Measurements from ENCODE around the gene CAMTA1. TPM values are rescaled to one million over a fixed set of nuclear protein-coding genes. Genes with fewer than 3 reads are reported as not detected.

Gene CAMTA1
- polyA plus RNA-seq, 1 of the 3 experiments (the other 2 are of a cell fraction), result 63.1 TPM

- Histone ChIP-seq H3F3A (replicated peaks; ENCODE audit: insufficient read depth) (no peaks in the 10 kb centered on the region), H3K4me1 (ENCODE audit: control insufficient read depth in 1 of 2, insufficient read depth in 2 of 2, low read depth in 1 of 2, low read length in 1 of 2) (peaks cover 5 to 55% of the 10 kb centered on the region in 2 experiments; a peak in 2 of 4 replicates), H3K27ac (ENCODE audit: low read depth in 2 of 2, low read length in 1 of 2) (no peak overlapping the region), H3K9me3 (no peaks in the 10 kb centered on the region), H3K9ac (no peak overlapping the region), H3K9me2 (no peaks in the 10 kb centered on the region), H3K79me2 (ENCODE audit: insufficient read depth) (no peaks in the 10 kb centered on the region), H3K36me3 (replicated peaks in 1 of 2; ENCODE audit: control insufficient read depth in 1 of 2, insufficient read depth in 2 of 2, low read length in 1 of 2) (no peaks in the 10 kb centered on the region), H3K4me3 (ENCODE audit: low read depth in 2 of 2, low read length in 1 of 2) (no peak overlapping the region), H3K27me3 (ENCODE audit: insufficient read depth) (no peaks in the 10 kb centered on the region), H2AFZ (ENCODE audit: low read depth) (no peak overlapping the region), H4K20me1 (ENCODE audit: insufficient read depth) (no peaks in the 10 kb centered on the region), H3K4me2 (no peak overlapping the region)
- CTCF ChIA-PET, result interaction anchor here (4.2 kb wide), 1 partner anchor 10 kb away, joined by 17 read pairs; no protein-coding TSS in a partner anchor
- no peak for DNase-seq
- POLR2A ChIA-PET, result no interaction called here
- no peak for TF ChIP-seq FOXJ3 (CRISPR knock-in tag; IDR thresholded peaks at IDR 0.05)
- TF ChIP-seq RCOR1 (IDR thresholded peaks at IDR 0.05; ENCODE audit: low read length), result no peak
- TF ChIP-seq MAX (IDR thresholded peaks at IDR 0.05; ENCODE audit: low read depth), result no peak
- no peak for TF ChIP-seq CHD2 (IDR thresholded peaks at IDR 0.05; ENCODE audit: low read length, partially characterized antibody)
- TF ChIP-seq EP300 (IDR thresholded peaks at IDR 0.05; ENCODE audit: borderline replicate concordance in 1 of 2, low read depth in 1 of 2, low read length in 1 of 2), result no peak
- TF ChIP-seq RAD21 (IDR thresholded peaks at IDR 0.05; ENCODE audit: low read length), result no peak
- whole genome bisulfite sequencing (ENCODE audit: low lambda C conversion rate), result 60% methylated on average over 1 of the region's 1 CpG
These were observed 703.2 kb downstream of the CAMTA1 start for GRCh38 chr1:7488475-7488842.

GRCh38 chr1:7489586-7489985, 704.3 kb downstream of the CAMTA1 start:
- no peaks in the 10 kb centered on the region for H4K20me1 ChIP-seq (ENCODE audit: insufficient read depth)
- no peak overlapping the region for H3K4me2 ChIP-seq
- no peaks in the 10 kb centered on the region for H3K27me3 ChIP-seq (ENCODE audit: insufficient read depth)
- H3K79me2 ChIP-seq (ENCODE audit: insufficient read depth), result no peaks in the 10 kb centered on the region
- H3K4me1 ChIP-seq (ENCODE audit: control insufficient read depth in 1 of 2, insufficient read depth in 2 of 2, low read depth in 1 of 2, low read length in 1 of 2), result peaks cover 5 to 55% of the 10 kb centered on the region in 2 experiments; a peak in 2 of 4 replicates
- 84% methylated on average over 7 of the region's 13 CpGs for WGBS (ENCODE audit: low lambda C conversion rate)
- no peak overlapping the region for H2AFZ ChIP-seq (ENCODE audit: low read depth)
- no peaks in the 10 kb centered on the region for H3K9me3 ChIP-seq
- H3K27ac ChIP-seq (ENCODE audit: low read depth in 2 of 2, low read length in 1 of 2), result no peak overlapping the region; a peak in 1 of 4 replicates
- ChIA-PET CTCF (interaction anchor here (0.8 to 4.2 kb wide), 2 partner anchors 11 to 49 kb away, joined by 3 to 17 read pairs; no protein-coding TSS in a partner anchor), POLR2A (interaction anchor here (1.7 kb wide), 1 partner anchor 11 kb away, joined by 4 read pairs; no protein-coding TSS in a partner anchor)
- TF ChIP-seq RAD21 (IDR thresholded peaks at IDR 0.05; ENCODE audit: low read length) (no peak), NFIC (IDR thresholded peaks at IDR 0.05; ENCODE audit: borderline replicate concordance) (no peak), SMC3 (IDR thresholded peaks at IDR 0.05; ENCODE audit: low read depth, low read length) (no peak), TCF12 (IDR thresholded peaks at IDR 0.05) (no peak), MXI1 (IDR thresholded peaks at IDR 0.05; ENCODE audit: low read depth, low read length) (no peak), USF2 (IDR thresholded peaks at IDR 0.05; ENCODE audit: borderline replicate concordance, low read depth, low read length) (no peak), YY1 (IDR thresholded peaks at IDR 0.05; ENCODE audit: low read depth) (no peak), FOXM1 (IDR thresholded peaks at IDR 0.05; ENCODE audit: low read depth) (no peak), RCOR1 (IDR thresholded peaks at IDR 0.05; ENCODE audit: low read length) (no peak), MAX (IDR thresholded peaks at IDR 0.05; ENCODE audit: low read depth) (no peak), MEF2A (IDR thresholded peaks at IDR 0.05; ENCODE audit: borderline replicate concordance, low read depth) (no peak), IRF3 (IDR thresholded peaks at IDR 0.05; ENCODE audit: low read depth, low read length) (no peak), RFX5 (IDR thresholded peaks at IDR 0.05; ENCODE audit: low read length) (no peak), EP300 (IDR thresholded peaks at IDR 0.05; ENCODE audit: borderline replicate concordance in 1 of 2, low read depth in 1 of 2, low read length in 1 of 2) (no peak), PBX3 (IDR thresholded peaks at IDR 0.05) (no peak), SIN3A (IDR thresholded peaks at IDR 0.05; ENCODE audit: borderline replicate concordance, low read depth, low read length) (no peak), POLR2AphosphoS5 (IDR thresholded peaks at IDR 0.05; ENCODE audit: low read depth, low read length) (no peak), REST (IDR thresholded peaks at IDR 0.05; ENCODE audit: low read depth, low read length) (no peak)
- no peaks in the 10 kb centered on the region for H3K9me2 ChIP-seq
- no peak for DNase-seq
- no peak overlapping the region for H3K9ac ChIP-seq
- H3K4me3 ChIP-seq (ENCODE audit: low read depth in 2 of 2, low read length in 1 of 2), result no peak overlapping the region
- no peaks in the 10 kb centered on the region for H3K36me3 ChIP-seq (replicated peaks in 1 of 2; ENCODE audit: control insufficient read depth in 1 of 2, insufficient read depth in 2 of 2, low read length in 1 of 2)
- no peaks in the 10 kb centered on the region for H3F3A ChIP-seq (replicated peaks; ENCODE audit: insufficient read depth)
